Panc1 (cell line): ENCODE results near the gene SSTR5. TPM values are rescaled to one million over a fixed set of nuclear protein-coding genes. Genes with fewer than 3 reads are reported as not detected.
A peak's percentile ranks its signal among the peaks of the same experiment; 100 is the strongest.

ENCODE experiments used
- ATAC-seq: fragments of 200-7000 bp; cut with Tn5 transposase; 2 replicates; pipeline ENCODE4 v1.9.1; 2020; ENCODE audit warnings: mild to moderate bottlenecking, moderate library complexity
- BruUV-seq: library from RNA; stranded (reverse); fragments of 400-500 nt; replicated peaks from 2 replicates; lab custom pipeline; 2021; lab: Mats Ljungman, UMichigan
- CTCF ChIA-PET: fragments of 300-600 bp; sonication (Branson Sonifier 250); formaldehyde crosslinking; loops from one replicate; lab custom pipeline; 2022; ENCODE audit warnings: antibody characterized with exemption; lab: Charles Lee
- POLR2A ChIA-PET: fragments of 300-600 bp; sonication (Branson Sonifier 250); formaldehyde crosslinking; loops from one replicate; lab custom pipeline; 2022; ENCODE audit warnings: antibody characterized with exemption; lab: Charles Lee
- DNase-seq: peaks from one replicate; pipeline ENCODE4 v3.0.0-alpha.2; 2010; ENCODE audit warnings: low read depth, low spot score
- H3K27ac ChIP-seq: 2 replicates; pipeline ENCODE4 v1.5.1; 2011; ENCODE audit warnings: mild to moderate bottlenecking, low read length, inconsistent platforms
- H3K27me3 ChIP-seq: fragments of 200-500 bp; sonication (Bioruptor generic); 2 replicates; pipeline ENCODE4 v1.6.0; 2014; ENCODE audit warnings: low read length, inconsistent platforms; ENCODE audit not compliant: control insufficient read depth, insufficient read depth
- H3K36me3 ChIP-seq: fragments of 200-500 bp; sonication (Bioruptor generic); 2 replicates; pipeline ENCODE4 v1.5.1; 2014; ENCODE audit warnings: inconsistent platforms, mild to moderate bottlenecking, low read length, moderate library complexity; ENCODE audit not compliant: control insufficient read depth, insufficient read depth
- H3K4me1 ChIP-seq: 2 replicates; pipeline ENCODE4 v1.5.1; 2011; ENCODE audit warnings: inconsistent platforms, mild to moderate bottlenecking, low read length, moderate library complexity; ENCODE audit not compliant: control insufficient read depth, insufficient read depth
- H3K4me3 ChIP-seq, 2 experiments: 2 replicates each; pipeline ENCODE4 v1.5.1; 2011 to 2012; ENCODE audit warnings: low read depth in 2 of 2, low read length in 2 of 2, mild to moderate bottlenecking in 2 of 2, inconsistent platforms in 1 of 2, moderate library complexity in 1 of 2
- H3K9me3 ChIP-seq: fragments of 200-500 bp; sonication (Bioruptor generic); 2 replicates; pipeline ENCODE4 v1.5.1; 2014; ENCODE audit warnings: low read depth, mild to moderate bottlenecking, inconsistent platforms, low read length, moderate library complexity; ENCODE audit not compliant: control insufficient read depth, insufficient read depth
- CTCF ChIP-seq: fragments of 450-650 bp; IDR thresholded peaks from 2 replicates; pipeline ENCODE4 v1.5.1; 2017; ENCODE audit warnings: mild to moderate bottlenecking
- POLR2AphosphoS5 ChIP-seq: IDR thresholded peaks from 2 replicates; pipeline ENCODE4 v1.6.1; 2012; ENCODE audit warnings: mild to moderate bottlenecking, low read depth, low read length, moderate library complexity
- REST ChIP-seq, 2 experiments: IDR thresholded peaks; 2 replicates each; pipeline ENCODE4 v1.6.1; 2011 to 2012; ENCODE audit warnings: low read depth in 2 of 2, control low read depth in 1 of 2, low read length in 1 of 2, mild to moderate bottlenecking in 1 of 2, moderate library complexity in 1 of 2; ENCODE audit not compliant: insufficient read depth in 1 of 2
- SIN3A ChIP-seq: IDR thresholded peaks from 2 replicates; pipeline ENCODE4 v1.6.1; 2012; ENCODE audit warnings: low read depth, mild to moderate bottlenecking, low read length, moderate library complexity, borderline replicate concordance; ENCODE audit not compliant: insufficient read depth
- TCF7L2 ChIP-seq: IDR thresholded peaks from 2 replicates; pipeline ENCODE4 v1.6.1; 2011; ENCODE audit warnings: mild to moderate bottlenecking, low read depth, low read length, inconsistent platforms
- in situ Hi-C: cut with HindIII; loops from 2 replicates; pipeline ENCODE4 v1.10.0; 2016; ENCODE audit warnings: low sequenced_read_pairs, low pct_unique_long_range_greater_than_20kb
- intact Hi-C: fragments of 100-400 bp; cut with micrococcal nuclease; formaldehyde crosslinking; loops from one replicate; pipeline ENCODE4 v1.10.0; 2022; ENCODE audit not compliant: unreplicated experiment
- total RNA-seq: library from RNA; stranded (reverse); gene quantifications from one replicate; pipeline ENCODE4 v1.2.1, GENCODE V29; 2021; ENCODE audit not compliant: unreplicated experiment

The SSTR5 gene
- total RNA-seq, 1 experiment from 2014 or later: 2.8 TPM

DNA sequence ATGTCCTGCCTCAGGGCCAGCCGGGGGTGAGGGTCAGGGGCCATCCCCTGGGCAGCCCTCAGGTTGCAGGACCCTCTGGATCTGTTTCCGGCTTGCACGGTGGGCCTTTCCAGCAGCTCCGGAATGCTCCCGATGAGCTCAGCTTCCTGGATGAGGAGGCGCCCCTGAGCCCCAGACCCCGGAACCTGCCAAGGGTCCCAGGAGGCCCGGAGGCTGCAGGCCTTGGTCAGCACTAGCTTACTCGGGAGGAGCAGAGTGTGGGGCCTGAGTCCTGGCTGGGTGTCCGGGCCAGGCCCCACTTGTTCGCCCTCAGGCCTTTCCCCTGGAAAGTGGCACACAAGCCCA lies 31.1 kb downstream of the SSTR5 start:
- BruUV-seq: no TSS peak
- CTCF ChIA-PET: interaction anchor here (1.2 kb wide), 1 partner anchor 34 kb away, joined by 3 read pairs; no protein-coding TSS in a partner anchor
- H3K4me3 ChIP-seq: peak overlapping the region in 1 of 2 experiments; percentile 39; a peak in 1 of 4 replicates
- POLR2A ChIA-PET: interaction anchor here (0.7 kb wide), 1 partner anchor 135 kb away, joined by 4 read pairs; no protein-coding TSS in a partner anchor
- no peak overlapping the region for H3K27ac ChIP-seq
- TF ChIP-seq SIN3A: no peak
- TF ChIP-seq CTCF: no peak
- TF ChIP-seq POLR2AphosphoS5: no peak
- no peak for TF ChIP-seq TCF7L2
- no peak for TF ChIP-seq REST (IDR thresholded peaks at IDR 0.05; ENCODE audit: insufficient read depth in 1 of 2, low read depth in 2 of 2, low read length in 1 of 2)
- H3K27me3 ChIP-seq: no peaks in the 10 kb centered on the region
- no peak for ATAC-seq
- no peaks in the 10 kb centered on the region for H3K9me3 ChIP-seq
- H3K4me1 ChIP-seq: peaks cover 41% of the 10 kb centered on the region
- intact Hi-C loops: loop anchor here (1.0 kb wide), 1 partner anchor 46 kb away; no protein-coding TSS in a partner anchor
- no peaks in the 10 kb centered on the region for H3K36me3 ChIP-seq
- DNase-seq: no peak
- in situ Hi-C loops: no loop called here

- intact Hi-C loops: loop anchor here (2.0 kb wide), 1 partner anchor 89 kb away; no protein-coding TSS in a partner anchor
- Histone ChIP-seq H3K27ac (peak overlapping the region; percentile 29; the same call in 1 of the 2 replicates), H3K27me3 (no peaks in the 10 kb centered on the region), H3K9me3 (no peaks in the 10 kb centered on the region), H3K36me3 (no peaks in the 10 kb centered on the region), H3K4me1 (peaks cover 33% of the 10 kb centered on the region), H3K4me3 (peak overlapping the region; percentile 11 to 33; a peak in 1 of 4 replicates)
- DNase-seq: no peak
- no peak for TF ChIP-seq TCF7L2
- TF ChIP-seq CTCF: peak; percentile 88
- TF ChIP-seq POLR2AphosphoS5: no peak
- no peak for TF ChIP-seq SIN3A
- TF ChIP-seq REST (IDR thresholded peaks at IDR 0.05; ENCODE audit: insufficient read depth in 1 of 2, low read depth in 2 of 2, low read length in 1 of 2): peak in 1 of 2 experiments; percentile 70; a peak in 1 of 4 replicates
- no TSS peak for BruUV-seq
- in situ Hi-C loops: no loop called here
- ChIA-PET CTCF (interaction anchor here (0.6 to 0.7 kb wide), 2 partner anchors 49 to 88 kb away, joined by 3 read pairs; no protein-coding TSS in a partner anchor), POLR2A (no interaction called here)
- ATAC-seq: peak; percentile 80
Measured at GRCh38 chr16:1105888-1106620, 33.5 kb downstream of the SSTR5 start.
